H1 (cell line): ENCODE results near the gene KAT14. TPM values are rescaled to one million over a fixed set of nuclear protein-coding genes. Genes with fewer than 3 reads are reported as not detected.

Experiments used
- PHF8 ChIP-seq: fragments of 200-600 bp; sonication (generic); conservative IDR thresholded peaks from 2 replicates; pipeline ENCODE4 v1.7.1; 2012; ENCODE audit warnings: low read depth, mild to moderate bottlenecking, inconsistent platforms, low read length, moderate library complexity
- RFX5 ChIP-seq: IDR thresholded peaks from 2 replicates; pipeline ENCODE4 v1.6.1; 2011; ENCODE audit warnings: low read depth, low read length, improper control_type of control experiment, borderline replicate concordance
- SAP30 ChIP-seq: fragments of 300-600 bp; sonication (generic); IDR thresholded peaks from 2 replicates; pipeline ENCODE4 v1.7.1; 2012; ENCODE audit warnings: low read length, moderate library complexity, mild to moderate bottlenecking, inconsistent platforms; ENCODE audit not compliant: insufficient read depth, insufficient replicate concordance
- SUZ12 ChIP-seq: fragments of 200-600 bp; sonication (generic); IDR thresholded peaks from 2 replicates; pipeline ENCODE4 v1.6.1; 2012; ENCODE audit warnings: mild to moderate bottlenecking, inconsistent platforms, low read length, moderate library complexity, mixed read lengths
- polyA plus RNA-seq, 7 experiments: library from polyadenylated mRNA; depleted of rRNA in 3 of 7; stranded (reverse) in 5 of 7; unstranded in 2 of 7; fragments of >200 nt in 5 of 7; fragments of 200-250 nt in 2 of 7; gene quantifications; 1 replicate in 5 of 7; 2 replicates in 1 of 7; 4 replicates in 1 of 7; pipeline versions ENCODE4 v1.2.1 to v1.2.3, GENCODE V29; 2011 to 2013; ENCODE audit warnings: missing spikeins in 2 of 7, mixed read lengths in 2 of 7
- total RNA-seq: library from RNA; stranded (reverse); fragmentation: NEBNext Ultra II Directional; extraction: Animal tissue kit (Norgen Biotek cat#: 25700); gene quantifications from 2 replicates; pipeline ENCODE4 v1.2.1, GENCODE V29; 2021

The KAT14 gene
- total and polyA plus RNA-seq, 2 of the 8 experiments (the other 6 are each of a cell fraction or from before 2014, with no cell fraction given), result 17.3 to 29.3 TPM

DNA sequence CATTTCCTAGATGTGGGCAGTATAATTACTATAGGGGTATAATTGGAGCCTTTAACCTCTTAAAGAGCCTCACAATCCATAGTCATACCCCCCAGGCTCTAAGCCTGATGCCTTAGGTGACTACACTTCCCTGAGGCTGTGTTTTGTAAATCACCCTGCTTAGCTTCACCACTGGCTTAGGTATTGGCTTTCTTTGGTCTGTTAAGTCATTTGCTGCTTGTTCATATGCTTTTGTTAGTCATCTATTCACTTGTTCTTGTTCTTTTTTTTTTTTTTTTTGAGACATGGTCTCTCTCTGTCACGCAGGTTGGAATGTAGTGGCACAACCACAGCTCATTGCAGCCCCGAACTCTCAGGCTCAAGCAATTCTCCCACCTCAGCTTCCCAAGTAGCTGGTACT, 26.7 kb downstream of the KAT14 start (continued):
- TF ChIP-seq SAP30 (no peak), SUZ12 (no peak), RFX5 (no peak), PHF8 (no peak)
